HG03442 (cell line): ENCODE data around the gene MAFF.
A peak's percentile ranks its signal among the peaks of the same experiment; 100 is the strongest.
"Not testable (repeated sequence)": the region's sequence is repeated elsewhere in the genome, so short reads cannot be mapped to it uniquely, and the experiment has no call there.

Experiments used
- ATAC-seq: cut with Tn5 transposase; IDR thresholded peaks from one replicate; pipeline ENCODE4 v1.9.1; 2021; ENCODE audit warnings: mild to moderate bottlenecking, moderate library complexity; ENCODE audit not compliant: unreplicated experiment

MAFF gene

GRCh38 chr22:38177044-38177443 is 24.8 kb upstream of the MAFF start:
- no peak for ATAC-seq

- not testable (repeated sequence) for ATAC-seq
Observed at GRCh38 chr22:38177571-38177925, 24.2 kb upstream of the MAFF start.

- ATAC-seq, result no peak
Observed at GRCh38 chr22:38177926-38178604, 23.7 kb upstream of the MAFF start.

- ATAC-seq, result not testable (repeated sequence)
Observed at GRCh38 chr22:38178605-38178937, 23.2 kb upstream of the MAFF start.

- no peak for ATAC-seq
Observed at GRCh38 chr22:38180841-38181452, 20.8 kb upstream of the MAFF start.

GRCh38 chr22:38181453-38182200 is 20.2 kb upstream of the MAFF start, which contains the start of gene PLA2G6:
Gene PLA2G6, minus strand, starts transcription at chr22:38181830. Its CDS starts 12,404 bp downstream, at chr22:38169426.
- peak; percentile 86 for ATAC-seq

- ATAC-seq, result no peak
Observed at GRCh38 chr22:38184788-38185187, 17.0 kb upstream of the MAFF start.

- ATAC-seq, result no peak
Observed at GRCh38 chr22:38186429-38186828, 15.4 kb upstream of the MAFF start.

- ATAC-seq, result no peak
Observed at GRCh38 chr22:38187413-38188212, 14.2 kb upstream of the MAFF start.

GRCh38 chr22:38189104-38189503 is 12.7 kb upstream of the MAFF start:
- no peak for ATAC-seq

GRCh38 chr22:38190581-38190980 is 11.2 kb upstream of the MAFF start:
- no peak for ATAC-seq

- no peak for ATAC-seq
Observed at GRCh38 chr22:38191055-38191454, 10.7 kb upstream of the MAFF start.

GRCh38 chr22:38191731-38192474 is 9.9 kb upstream of the MAFF start:
- no peak for ATAC-seq

- ATAC-seq, result no peak
Observed at GRCh38 chr22:38192475-38192863, 9.3 kb upstream of the MAFF start.

GRCh38 chr22:38193580-38193979 is 8.2 kb upstream of the MAFF start:
- no peak for ATAC-seq

GRCh38 chr22:38196791-38197419 is 4.9 kb upstream of the MAFF start:
- no peak for ATAC-seq

GRCh38 chr22:38199826-38200559 is 1.8 kb upstream of the MAFF start:
- no peak for ATAC-seq

GRCh38 chr22:38201371-38201710 is 453 bp upstream of the MAFF start:
- no peak for ATAC-seq

- ATAC-seq, result peak; percentile 24
Observed at GRCh38 chr22:38202437-38203089, 769 bp downstream of the MAFF start.
